NCI-H2171 treated with DMSO at 0.1 percent for 48 hours (cell line): ENCODE results near the gene MINDY4.

Experiments used
- DNase-seq: peaks from one replicate; lab custom pipeline; 2025; lab: John Stamatoyannopoulos, UW

Gene MINDY4

DNA sequence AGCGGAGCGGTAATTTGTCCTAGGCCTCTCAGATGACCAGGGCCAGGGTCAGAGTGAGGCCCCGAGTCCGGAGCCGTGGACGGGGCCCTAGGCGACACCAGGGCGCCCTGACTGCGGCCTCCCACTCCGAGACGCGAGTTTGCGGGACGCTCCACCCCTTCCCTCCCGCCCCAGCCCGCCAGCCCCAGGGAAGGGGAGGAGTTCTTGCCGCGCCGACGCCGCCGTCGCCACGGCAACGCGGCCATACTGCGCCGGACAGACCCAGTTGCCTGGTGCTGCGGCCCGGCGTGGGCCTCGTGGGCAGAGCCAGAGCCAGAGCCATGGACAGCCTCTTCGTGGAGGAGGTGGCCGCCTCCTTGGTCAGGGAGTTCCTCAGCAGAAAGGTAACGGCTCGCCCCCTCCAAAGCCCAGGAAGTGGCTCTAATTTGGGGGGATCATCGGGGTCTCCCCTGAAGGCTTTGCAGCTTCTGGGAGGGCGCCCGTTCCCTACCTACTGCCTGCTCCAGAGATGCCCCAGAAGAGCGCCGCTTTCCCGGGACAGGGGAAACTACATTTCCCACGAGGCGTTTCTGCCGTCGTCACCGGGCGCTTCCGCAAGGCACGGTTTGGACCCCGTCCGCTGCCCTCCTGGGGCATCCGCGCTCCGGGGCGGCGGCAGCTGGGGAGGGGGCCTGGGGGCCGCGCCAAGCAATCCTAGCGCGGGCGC lies at the start of gene MINDY4:
Gene MINDY4, plus strand, starts transcription at position 244 of the 706 bp plus-strand sequence. Its CDS starts 77 bp downstream, at position 321.
- DNase-seq: peak; percentile 42

DNA sequence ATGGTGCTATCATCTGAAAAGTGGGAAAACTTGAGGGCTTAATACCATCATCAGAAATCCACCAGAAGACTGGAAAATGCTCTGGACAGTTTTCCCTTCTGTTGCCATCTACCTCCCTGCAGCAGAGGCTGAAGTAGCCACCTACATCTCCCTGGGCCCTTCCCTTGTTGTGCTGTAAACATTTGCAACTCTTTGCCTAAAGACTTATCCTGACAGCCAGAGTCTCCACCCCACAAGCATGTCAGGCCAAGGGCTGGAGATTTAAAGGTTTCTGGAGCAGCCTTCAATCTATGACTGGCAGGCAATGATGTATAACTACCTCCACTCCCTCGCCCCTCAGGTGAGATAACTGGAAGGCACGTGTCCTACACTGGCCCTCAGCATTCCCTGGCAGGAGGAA lies 49.0 kb upstream of the MINDY4 start:
- no peak for DNase-seq

DNA sequence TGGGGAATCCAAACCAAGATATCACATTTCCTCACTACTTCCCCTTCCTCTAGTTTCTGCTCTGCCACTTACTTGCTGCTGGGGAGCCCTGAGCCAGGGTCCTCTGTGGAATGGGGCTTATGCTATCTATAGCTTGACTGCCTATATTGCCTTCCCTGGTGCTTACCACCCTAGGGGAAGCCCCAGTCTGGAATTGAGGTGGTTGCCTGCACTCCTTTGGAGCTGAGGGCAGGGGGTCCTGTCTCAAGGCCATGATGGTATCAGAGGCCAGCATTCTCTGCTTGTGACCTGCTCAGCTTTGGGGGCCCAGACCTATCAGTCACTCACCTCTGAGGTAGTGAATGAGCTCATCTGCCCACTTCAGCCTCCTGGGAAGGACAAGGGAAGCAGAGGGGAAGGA lies 48.5 kb upstream of the MINDY4 start:
- DNase-seq: no peak

DNA sequence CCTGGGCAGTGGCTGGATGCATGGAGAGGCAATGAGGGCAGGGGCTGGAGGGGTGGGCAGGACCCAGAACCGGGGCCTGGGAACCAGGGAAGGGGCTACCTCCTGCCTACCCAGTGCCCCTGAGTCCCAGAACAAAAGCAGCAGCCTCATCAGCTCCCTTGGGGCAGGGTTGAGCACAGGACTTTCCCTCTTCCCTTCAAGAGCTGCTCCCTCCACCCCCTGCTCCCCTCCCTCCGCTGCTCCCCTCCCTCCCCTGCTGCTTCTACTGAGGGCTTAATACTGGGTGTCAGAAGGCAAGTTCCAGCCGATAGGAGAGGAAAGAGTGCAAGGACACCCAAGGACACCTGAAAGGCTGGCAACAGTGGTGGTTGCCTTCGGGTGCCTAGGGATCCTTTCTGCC lies 47.4 kb upstream of the MINDY4 start:
- DNase-seq: no peak

DNA sequence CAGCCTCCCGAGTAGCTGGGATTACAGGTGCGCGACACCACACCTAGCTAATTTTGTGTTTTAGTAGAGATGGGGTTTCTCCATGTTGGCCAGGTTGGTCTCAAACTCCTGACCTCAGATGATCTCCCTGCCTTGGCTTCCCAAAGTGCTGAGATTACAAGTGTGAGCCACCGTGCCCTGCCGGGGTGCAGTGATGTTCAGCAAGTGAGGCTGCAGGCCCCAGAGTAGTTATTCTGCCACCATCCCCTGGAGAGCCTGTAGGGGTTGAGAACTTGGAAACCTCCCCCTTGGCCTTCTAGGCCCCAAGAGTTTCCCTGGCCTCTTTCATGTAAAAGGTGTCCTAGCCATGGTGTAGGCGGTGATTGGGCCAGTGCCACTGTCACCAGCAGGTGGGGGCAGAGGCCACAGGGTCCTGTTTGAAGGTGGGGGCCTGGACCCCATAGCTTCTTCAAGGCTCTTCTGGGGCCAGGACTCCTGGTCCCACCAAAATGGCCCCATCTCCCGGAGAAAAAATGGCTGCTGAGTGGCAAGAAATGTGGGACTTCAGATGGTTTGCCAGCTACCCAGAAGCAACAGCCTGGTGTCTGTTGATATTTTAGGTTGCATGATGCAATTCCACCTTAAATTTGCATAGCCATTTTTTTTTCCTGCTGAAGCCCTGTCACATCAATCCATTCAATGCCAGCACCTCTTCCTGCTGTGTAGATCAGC lies 44.8 kb upstream of the MINDY4 start:
- no peak for DNase-seq

DNA sequence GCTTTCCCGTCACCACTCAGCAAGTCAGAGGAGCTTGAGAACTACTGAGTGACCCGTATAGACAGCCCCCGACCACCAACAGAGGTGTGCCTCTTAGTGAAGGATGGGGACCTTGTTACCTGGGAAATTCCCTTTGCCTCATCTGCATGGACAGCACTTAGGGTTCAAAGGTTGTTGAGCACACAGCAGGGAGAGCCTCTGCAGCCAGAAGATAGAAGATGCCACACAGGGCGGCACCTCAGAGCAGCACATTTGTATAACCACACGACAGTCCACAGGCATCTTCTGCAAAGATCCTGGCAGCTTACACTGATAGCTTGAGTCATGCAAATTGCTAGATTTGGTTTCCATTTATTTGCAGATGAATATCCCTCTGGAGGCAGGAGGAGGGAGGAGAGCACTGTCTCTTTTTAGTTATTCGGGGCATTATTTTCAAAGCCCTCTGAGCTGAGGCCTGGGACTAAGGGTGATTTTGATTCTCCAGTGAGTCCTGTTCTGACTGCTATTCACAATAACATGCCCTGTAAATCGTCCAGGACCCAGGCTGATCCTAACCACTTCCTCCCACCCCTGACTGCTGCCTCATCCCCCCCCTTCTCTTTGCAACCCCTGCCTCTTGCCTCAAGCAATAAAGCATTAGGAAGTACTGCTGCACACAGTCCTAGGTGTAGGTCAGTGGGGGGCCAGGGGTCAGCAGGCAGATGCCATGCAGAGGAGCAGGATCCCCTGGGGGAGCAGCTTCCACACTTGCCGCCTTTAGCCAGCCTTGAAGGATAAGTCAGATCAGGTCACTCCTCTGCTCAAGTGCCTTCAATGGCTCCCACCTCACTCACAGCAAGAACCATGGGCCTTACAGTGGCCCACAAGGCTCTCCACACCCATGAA lies 43.9 kb upstream of the MINDY4 start:
- DNase-seq: no peak

DNA sequence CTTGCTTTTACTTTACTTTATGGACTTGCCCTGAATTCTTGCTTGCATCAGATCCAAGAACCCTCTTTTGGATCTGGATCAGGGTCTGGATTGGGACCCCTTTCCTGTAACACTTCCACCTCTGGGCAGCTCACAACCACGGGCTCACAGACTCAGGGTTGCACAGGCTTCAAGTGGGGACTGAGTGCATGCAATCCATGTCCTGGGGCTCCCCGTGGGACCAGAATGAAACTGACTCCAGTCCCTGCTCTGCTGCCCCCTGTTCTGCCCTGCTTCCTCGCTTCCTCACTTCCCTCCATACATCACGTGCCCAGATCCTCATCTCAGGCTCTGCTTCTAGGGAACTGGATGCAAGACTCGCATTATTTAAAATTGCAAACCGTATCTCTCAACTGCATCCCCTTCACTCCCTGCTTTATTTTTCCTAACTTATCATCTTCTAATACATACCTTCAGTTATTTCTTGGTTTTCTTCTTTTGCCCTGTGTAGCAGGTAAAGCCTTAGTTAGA lies 42.6 kb upstream of the MINDY4 start:
- DNase-seq: no peak

DNA sequence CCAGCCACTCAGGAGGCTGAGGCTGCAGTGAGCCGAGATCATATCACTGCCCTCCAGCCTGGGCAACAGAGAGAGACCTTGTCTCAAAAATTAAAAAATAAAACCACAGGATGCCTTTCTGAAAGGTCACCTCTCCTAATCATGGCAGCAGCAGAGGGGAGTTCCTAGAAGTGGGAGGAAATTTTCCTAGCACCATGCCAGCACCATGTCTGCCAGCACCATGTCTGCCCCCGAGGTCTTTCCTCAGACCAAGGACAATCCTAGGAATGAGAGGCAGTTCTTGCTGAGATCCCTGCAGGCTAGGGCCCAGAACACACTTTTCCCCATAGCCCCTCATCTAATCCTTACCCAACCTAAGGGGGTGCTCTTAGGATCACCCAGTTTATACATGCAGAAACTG lies 41.6 kb upstream of the MINDY4 start:
- DNase-seq: no peak

DNA sequence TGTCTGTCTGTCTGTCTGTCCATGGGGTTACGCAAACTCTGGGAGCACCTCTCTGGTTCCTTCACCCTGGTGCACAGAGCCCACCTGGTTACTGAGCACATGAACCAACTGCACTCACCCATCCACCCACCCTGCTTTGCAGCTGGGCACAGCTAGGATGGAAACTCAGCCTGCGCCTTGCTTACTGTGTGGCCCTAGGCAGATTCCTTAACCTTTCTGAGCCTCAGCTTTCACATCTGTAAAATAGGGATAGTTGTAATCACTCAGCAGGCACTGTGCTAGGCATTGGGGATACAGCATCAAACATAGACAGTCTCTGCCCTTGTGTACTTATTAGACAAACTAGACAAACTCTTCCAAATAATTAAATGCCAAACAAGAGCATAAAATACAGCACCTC lies 41.1 kb upstream of the MINDY4 start:
- DNase-seq: no peak

DNA sequence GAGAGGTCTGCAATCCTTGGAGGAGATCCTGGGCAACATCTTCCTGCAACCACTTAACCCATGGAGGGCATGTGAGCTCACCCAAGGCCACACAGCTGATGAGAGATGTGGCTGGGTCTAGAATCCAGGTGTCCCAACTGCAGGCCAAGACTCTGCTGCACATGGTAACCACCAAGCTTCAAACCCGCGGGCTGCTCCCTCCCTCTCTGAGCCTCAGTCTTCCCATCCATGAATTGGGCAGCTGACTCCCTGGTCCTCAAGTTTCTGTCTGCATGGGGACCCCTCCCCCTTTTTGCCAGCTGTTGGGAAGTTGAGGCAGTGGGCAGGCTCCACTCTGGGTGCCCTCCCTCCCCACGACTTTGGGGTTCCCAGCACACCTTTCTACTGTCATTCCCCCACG lies 40.2 kb upstream of the MINDY4 start:
- DNase-seq: no peak

DNA sequence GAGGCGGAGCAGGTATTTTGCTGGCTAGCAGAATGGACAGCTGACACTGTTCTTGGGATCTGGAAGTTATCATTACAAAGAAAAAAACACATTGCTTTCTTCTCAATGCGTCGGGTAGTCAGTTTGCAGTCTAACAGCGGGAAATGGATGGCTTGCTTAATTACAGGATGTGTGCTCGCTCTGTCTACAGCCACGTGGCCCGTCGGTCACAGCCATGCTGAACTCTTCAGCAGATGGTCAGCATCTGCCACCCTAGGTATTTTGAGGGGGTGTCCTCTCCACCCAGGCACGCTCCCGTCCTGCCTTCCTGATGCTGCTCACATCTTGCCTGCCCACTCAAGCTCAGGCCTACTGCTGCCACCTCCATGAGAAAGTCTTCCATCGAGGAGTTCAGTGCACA lies 39.6 kb upstream of the MINDY4 start:
- DNase-seq: no peak

DNA sequence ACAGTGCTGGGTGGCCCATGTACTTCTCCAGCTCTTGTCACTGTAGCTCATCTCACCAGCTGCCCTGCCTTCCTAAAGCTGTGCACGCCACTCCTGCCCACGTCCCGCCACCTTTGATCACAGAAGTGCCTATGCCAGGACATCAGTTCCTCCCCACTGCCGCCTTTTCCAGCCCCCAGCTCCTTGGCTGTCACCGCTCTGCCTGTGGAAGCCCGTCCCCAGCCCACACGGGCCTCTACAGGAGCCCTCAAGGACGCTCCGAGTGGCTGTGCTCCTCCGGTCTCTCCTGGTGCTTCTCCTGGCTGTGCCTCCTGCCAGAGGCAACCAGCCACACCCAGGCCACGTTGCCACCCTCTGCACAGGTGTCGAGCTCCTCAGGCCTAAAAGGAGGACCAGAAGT lies 38.6 kb upstream of the MINDY4 start:
- no peak for DNase-seq

DNA sequence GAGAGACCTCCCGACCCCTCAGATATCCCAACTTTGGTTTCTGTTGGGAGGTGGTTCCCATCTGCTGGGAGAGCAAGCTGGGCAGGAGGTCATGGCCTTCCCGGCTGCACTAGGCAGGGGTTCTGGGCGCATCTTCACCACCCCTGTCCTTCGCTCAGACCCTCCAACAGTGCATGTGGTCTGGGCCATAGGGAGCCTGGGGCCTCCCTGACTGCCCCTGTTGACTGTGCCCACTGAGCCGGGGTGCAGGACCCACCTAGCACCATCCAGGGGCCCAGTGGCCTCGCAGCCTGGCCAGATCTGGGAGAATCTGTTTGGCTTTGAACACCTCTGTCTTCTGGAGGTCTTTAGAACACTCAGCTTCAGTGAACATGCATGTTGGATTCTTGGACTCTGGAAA lies 38.0 kb upstream of the MINDY4 start:
- DNase-seq: no peak

DNA sequence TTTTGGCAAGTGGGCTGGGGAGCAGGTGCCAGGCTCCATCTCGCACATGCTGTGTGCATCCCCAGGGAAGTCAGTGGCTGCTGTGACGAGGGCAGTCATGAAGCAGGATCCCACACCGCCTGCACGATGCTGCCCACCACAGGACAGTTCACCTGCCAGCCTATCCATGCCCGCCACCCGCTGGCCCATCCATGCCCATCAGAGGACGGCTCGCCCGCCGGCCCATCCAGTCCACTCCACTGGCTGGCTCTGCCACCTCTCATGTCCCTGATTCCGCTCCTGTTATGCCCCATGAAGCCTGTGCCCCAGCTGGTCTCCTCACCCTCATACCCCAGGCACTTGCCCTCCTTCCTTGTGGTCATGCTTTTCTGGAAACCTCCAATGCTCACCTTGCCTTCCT lies 37.5 kb upstream of the MINDY4 start:
- DNase-seq: no peak

DNA sequence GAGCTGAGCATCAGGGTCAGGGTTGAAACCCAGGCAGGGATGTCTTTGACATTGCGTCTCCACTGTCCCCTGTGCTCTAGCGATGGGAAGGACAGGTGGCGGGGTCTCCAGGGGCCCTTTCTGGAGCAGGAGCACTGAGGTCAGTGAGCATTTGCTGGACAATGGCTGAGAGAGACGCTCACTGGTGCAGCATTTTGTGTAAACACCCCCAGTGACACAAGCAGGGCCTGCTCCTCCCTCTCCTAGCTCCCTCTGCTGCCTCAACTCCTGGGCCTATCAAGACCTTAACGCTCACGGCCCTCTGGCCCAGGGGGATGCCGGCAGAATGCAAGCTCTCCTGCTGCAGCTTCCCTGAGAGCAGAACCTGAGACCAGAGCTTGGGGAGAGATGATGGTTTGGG lies 36.7 kb upstream of the MINDY4 start:
- no peak for DNase-seq

DNA sequence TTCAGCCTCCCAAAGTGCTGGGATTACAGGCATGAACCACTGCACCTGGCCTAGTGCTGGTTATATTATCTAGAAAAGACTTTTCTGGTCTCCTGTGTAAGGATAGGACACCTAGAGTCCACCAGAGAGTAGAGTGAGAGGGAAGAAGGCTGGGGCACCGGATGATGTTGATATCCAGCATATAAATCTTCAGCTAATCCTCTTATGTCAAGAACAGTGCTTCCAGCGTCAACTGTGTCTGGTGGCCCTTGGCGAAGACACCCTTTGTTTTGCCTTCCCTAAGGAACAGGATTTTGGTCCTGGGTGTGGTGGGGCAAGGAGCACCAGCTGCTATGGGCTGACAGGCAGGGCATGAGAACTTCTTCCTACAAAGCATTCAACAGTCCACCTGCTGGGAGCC lies 35.6 kb upstream of the MINDY4 start:
- DNase-seq: no peak

DNA sequence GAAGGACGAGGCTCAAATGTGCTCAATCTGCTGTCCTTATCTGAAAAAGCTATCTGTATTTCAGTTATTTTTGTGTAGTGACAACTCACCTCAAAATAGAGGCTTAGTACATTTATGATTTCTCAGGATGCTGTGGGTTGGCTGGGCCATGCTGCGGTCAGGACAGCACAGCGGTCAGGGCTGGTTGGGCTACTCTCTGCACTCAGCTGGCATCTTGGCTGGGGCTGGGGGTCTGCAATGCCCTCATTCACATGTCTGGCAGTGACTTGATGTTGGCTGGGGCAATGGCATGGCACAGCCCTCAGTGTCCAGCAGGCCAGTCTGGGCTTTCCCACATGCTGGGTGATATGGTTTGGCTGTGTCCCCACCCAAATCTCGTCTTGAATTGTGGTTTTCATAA lies 34.9 kb upstream of the MINDY4 start:
- DNase-seq: no peak

DNA sequence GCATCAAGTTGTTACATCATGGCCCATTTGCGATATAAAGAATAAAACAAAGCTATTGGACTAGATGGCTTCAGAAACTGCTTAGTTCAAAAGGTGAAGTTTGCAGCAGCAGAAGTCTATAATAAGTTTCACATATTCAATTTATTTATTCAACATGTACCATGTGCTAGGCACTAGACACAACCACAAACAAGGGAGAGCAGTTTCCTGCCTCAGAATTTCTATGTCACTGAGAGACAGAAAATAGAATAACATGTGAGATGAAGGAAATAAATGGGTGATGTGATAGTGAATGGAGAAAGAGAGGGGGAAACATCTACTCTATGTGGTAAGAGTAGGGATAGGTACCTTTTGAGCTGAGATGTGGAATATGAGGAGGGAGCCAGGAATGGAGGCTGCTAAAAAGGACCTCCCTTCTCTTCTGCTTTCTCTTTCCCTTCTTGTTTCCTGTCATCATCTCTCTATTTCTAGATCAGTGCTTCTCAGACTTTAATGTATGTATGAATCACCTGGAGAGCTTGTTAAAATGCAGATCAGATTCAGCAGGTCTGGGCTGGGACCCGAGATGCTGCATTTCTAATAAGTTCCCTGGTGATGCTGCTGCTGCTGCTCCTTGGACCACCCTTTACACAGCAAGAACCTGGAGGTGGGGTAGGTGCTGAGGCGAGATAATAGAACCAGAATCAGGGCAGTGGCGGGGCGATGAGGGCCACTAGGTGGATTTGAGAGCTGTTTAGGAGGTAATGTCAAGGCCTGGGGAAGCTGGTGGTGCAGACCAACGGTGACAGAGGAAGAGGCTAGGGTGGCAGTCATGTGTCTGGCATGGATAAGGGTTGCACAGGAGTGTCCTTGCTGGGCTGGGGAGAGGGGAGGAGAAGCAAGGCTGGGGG lies 32.9 kb upstream of the MINDY4 start:
- DNase-seq: no peak

DNA sequence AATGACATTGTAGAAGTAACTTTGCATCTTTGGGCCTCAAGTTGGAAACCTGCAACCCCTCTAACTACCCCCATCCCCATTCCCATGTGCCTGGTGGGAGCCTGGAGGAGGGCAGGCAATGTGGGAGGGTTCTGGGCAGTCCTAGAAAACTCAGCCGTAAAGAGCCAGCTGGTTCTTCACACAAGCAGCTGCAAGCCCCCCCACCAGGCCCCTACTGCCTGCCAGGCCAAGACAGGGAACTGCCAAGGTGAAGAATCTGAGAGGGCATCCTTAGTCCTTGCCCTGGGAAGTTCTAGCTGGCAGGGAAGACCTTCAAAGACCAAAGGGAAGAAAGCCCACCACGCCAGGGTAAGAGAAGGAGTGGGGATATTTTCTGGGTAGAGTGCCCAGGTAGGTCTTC lies 31.5 kb upstream of the MINDY4 start:
- DNase-seq: no peak

DNA sequence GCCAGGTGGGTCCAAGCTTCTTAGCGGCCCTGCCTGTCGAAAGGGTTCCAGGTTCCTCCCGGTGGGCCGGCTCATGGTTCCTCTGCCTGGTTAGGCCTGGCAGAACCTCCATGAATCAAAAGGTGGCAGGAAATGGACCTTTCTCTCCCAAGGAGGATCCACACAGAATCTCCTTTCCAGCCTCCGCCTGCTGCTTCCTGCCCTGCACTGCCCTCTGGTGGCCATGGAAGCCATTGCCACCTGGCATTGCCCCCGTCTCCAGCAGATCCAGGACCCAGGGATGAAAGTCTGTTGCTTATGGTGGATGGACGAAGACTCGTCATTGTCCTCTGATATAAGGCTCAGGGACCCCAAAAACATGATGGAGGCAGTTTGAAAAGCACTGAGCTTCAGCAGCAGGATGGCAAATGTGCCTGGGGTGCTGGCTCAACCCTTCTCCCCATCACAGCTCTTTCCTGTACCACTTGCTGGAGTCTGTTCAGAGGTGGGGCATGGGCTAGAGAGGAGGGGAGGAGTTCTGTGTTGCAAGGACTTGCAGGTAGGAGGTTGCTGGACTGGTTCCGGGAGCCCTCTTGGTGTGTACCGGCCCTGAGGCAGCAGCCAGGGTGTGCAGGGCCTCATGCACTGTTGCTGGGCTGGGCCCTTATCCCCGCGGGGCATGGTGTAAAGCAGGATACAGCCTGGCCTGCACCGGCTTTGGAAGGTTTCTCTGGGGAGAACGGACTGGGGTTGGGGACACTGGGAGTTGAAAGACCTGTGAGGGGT lies 30.6 kb upstream of the MINDY4 start:
- DNase-seq: peak; percentile 70

DNA sequence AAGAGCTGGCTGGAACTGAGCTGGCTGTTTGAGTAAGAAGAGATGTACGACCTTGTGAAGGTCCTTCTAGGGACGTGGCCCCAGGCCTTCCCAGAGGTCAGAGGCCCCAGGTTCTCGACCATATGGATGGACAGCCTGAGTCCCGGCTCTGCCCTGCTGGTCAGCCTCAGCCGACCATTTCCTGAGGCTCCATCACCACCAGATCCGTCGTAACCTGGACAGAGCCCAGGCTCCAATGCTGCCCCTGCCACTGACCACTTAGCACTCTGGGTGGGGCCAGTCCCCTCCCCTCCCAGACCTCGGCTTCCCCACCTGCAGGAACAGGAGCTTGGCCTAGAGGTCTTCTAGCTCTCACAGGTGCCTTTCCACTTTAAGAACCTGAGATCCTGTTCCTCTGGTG lies 29.9 kb upstream of the MINDY4 start:
- DNase-seq: no peak
